ENCODE data around the gene TTLL7.

Gene TTLL7

DNA sequence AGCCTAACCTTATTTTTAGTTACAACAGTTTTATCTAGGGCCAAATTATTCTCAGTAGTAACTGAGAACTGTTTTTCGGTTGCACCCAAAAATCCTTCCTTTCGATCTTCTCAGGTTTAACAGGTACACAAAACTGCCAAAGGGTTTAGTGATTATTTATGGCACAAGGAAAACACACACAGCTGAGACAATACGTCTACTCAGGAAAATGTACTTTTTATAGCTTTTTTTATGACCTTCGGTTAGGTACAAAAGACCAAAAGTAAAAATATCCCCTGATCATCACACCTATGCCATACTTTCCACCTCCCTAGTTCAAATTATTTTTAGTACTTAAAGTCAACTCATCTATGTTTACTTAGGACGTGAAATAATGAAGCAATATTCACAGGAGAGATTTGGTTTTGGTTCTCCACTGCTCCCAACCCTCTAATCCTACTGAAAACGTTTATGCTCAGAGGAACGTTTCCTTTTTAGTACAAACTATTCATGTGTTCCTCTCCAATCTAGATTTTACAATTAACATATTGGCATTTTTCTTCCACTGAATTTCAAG, 48.7 kb downstream of the TTLL7 start:
- CTCF ChIA-PET = no interaction called here
- POLR2A ChIA-PET (ENCODE audit: low non-redundant PET) = interaction anchor here (0.6 kb wide), 1 partner anchor 9 kb away, joined by 3 read pairs; no protein-coding TSS in a partner anchor
- TF ChIP-seq, protein P1, sequence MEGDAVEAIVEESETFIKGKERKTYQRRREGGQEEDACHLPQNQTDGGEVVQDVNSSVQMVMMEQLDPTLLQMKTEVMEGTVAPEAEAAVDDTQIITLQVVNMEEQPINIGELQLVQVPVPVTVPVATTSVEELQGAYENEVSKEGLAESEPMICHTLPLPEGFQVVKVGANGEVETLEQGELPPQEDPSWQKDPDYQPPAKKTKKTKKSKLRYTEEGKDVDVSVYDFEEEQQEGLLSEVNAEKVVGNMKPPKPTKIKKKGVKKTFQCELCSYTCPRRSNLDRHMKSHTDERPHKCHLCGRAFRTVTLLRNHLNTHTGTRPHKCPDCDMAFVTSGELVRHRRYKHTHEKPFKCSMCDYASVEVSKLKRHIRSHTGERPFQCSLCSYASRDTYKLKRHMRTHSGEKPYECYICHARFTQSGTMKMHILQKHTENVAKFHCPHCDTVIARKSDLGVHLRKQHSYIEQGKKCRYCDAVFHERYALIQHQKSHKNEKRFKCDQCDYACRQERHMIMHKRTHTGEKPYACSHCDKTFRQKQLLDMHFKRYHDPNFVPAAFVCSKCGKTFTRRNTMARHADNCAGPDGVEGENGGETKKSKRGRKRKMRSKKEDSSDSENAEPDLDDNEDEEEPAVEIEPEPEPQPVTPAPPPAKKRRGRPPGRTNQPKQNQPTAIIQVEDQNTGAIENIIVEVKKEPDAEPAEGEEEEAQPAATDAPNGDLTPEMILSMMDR (conservative IDR thresholded peaks at IDR 0.05; ENCODE audit: low read depth) = no peak
- no peak overlapping the region for H3K27ac ChIP-seq
- no peak for DNase-seq (ENCODE audit: low spot score)

DNA sequence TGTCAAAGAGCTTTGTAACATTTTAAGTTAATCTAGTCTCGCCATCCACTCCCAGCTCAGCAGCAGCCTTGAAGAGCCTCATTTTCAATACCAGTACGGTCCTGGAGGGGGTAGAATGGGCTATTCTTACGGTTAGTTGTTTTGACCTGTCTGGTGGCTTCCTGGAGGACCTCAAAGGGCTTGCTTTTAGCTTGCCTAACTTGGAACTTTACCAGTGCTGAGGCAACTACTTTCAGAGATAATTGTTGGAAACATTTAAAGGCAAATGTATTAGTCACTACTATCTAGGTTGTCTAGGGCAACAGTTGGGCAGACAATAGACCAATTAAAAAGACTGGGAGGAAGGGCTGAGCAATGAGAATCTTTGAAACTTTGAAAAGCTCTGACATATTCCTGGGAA, 56.0 kb downstream of the TTLL7 start:
- no peak overlapping the region for H3K27ac ChIP-seq
- CTCF ChIA-PET = no interaction called here
- no peak for DNase-seq (ENCODE audit: low spot score)
- POLR2A ChIA-PET (ENCODE audit: low non-redundant PET) = no interaction called here
- TF ChIP-seq, protein P1 (conservative IDR thresholded peaks at IDR 0.05; ENCODE audit: low read depth) = no peak

DNA sequence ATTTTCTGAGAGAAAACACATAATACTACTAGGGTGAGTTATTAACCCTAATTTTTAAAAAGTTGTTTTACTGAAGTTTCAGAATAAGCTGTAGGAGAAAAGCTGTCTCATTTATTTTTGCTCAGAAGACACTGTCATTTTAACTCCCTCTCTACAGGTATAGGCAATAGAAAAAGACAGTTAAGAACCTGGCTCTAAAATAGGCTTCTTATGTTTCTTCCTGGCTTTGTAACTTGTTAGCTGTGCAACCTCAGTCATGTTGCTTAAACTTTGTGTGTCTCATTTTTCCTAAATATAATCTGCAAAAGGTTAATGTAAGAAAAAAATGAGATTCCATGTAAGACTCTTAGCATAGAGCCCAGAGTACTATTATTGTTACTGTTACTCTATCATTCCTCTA, 64.4 kb downstream of the TTLL7 start:
- H3K27ac ChIP-seq = no peak overlapping the region
- no peak for DNase-seq (ENCODE audit: low spot score)
- ChIA-PET CTCF (interaction anchor here (1.0 kb wide), 1 partner anchor 188 kb away, joined by 3 read pairs; no protein-coding TSS in a partner anchor), POLR2A (ENCODE audit: low non-redundant PET) (no interaction called here)
- TF ChIP-seq, protein P1 (conservative IDR thresholded peaks at IDR 0.05; ENCODE audit: low read depth) = no peak

DNA sequence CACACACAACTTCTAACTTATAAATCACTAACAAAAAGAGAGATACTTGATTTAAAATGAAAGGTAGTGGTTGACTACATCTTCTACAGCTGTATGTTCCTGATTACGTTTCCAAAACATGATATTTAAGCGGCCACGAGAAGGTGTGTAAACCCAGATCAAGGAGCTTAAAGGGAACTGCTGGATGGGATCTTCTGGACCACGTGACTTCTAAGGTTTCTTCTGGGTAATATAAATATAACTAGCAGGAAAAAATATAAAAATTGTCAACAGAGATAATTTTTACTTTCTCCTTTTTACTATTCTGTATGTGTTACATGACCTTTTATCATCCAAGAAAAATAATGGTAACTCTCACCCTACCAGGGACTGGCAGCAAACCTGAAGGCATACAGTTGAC, 66.2 kb downstream of the TTLL7 start:
- no peak for DNase-seq (ENCODE audit: low spot score)
- no peak overlapping the region for H3K27ac ChIP-seq
- TF ChIP-seq, protein P1 (conservative IDR thresholded peaks at IDR 0.05; ENCODE audit: low read depth) = no peak
- ChIA-PET CTCF (interaction anchor here (0.9 to 1.0 kb wide), 2 partner anchors 25 to 190 kb away, joined by 4 to 10 read pairs; no protein-coding TSS in a partner anchor), POLR2A (ENCODE audit: low non-redundant PET) (no interaction called here)

DNA sequence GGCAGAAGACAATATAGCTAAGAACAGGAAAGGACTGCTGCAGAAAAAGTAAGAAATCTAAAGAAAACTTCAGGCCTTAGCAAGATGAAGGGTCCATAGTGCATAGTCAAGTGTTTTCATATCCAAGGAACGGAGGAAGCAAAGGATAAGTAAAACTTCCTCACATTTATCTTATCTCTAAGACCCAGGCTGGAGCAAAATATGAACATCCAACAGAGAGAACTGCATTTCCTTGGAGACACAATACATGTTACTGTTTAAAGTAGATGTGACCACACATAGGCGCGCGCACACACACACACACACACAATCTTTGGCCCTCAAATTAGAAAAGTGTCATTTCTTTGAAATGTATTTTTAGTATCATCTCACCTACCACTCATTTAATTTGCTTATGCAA, 66.7 kb downstream of the TTLL7 start:
- no peak for DNase-seq (ENCODE audit: low spot score)
- ChIA-PET POLR2A (ENCODE audit: low non-redundant PET) (no interaction called here), CTCF (interaction anchor here (0.8 to 1.0 kb wide), 3 partner anchors 19 to 190 kb away, joined by 4 to 10 read pairs (median 4); no protein-coding TSS in a partner anchor)
- TF ChIP-seq, protein P1 (conservative IDR thresholded peaks at IDR 0.05; ENCODE audit: low read depth) = no peak
- H3K27ac ChIP-seq = no peak overlapping the region

DNA sequence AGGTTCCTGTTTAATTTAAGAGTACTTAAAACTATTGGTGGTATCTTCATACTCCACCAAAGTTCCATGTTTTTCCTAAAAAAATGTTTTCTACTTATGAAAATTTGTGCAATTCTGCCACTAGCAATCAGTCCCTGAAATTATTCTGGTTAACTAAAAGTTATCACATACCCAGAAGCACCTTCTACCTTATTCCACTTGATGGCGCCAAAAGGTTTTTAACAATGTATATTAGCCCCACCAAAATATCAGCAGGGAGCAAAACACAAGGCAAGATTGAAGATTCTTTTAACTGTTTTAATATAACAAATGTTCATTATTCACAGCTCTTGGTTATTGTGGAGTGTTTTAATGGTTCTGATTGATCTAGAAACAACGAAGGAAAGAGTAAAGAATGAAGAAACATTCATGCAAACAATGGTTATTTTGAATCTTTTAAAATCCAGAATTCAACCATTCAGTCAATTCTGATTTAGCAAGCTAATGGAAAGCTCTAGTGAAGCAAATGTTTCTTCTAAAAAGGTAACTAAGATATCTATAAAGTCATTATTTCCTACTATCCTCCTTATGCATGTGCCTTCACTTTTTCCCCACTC, 67.2 kb downstream of the TTLL7 start:
- DNase-seq (ENCODE audit: low spot score) = peak; percentile 56
- H3K27ac ChIP-seq = no peak overlapping the region
- ChIA-PET POLR2A (ENCODE audit: low non-redundant PET) (no interaction called here), CTCF (interaction anchor here (0.6 to 1.0 kb wide), 4 partner anchors 18 to 598 kb away, joined by 3 to 10 read pairs (median 4); no protein-coding TSS in a partner anchor)
- TF ChIP-seq, protein P1 (conservative IDR thresholded peaks at IDR 0.05; ENCODE audit: low read depth) = peak; percentile 81
